HL-60 (cell line): ENCODE results near the gene RAPGEF4.

Source experiments
- DNase-seq, 2 experiments: peaks; one replicate each; pipeline ENCODE4 v3.0.0-alpha.2; 2010 to 2020; ENCODE audit warnings: low read depth in 1 of 2, low spot score in 1 of 2
- H3K27ac ChIP-seq: fragments of 250-450 bp; sonication (Bioruptor Pico); replicated peaks from 2 replicates; pipeline ENCODE4 v1.5.1; 2020; ENCODE audit warnings: mild to moderate bottlenecking, moderate library complexity
- H3K27me3 ChIP-seq: fragments of 250-450 bp; sonication (Bioruptor Pico); 2 replicates; pipeline ENCODE4 v1.5.1; 2021; ENCODE audit warnings: mild to moderate bottlenecking, moderate library complexity; ENCODE audit not compliant: insufficient read depth, poor library complexity, severe bottlenecking
- H3K4me3 ChIP-seq: replicated peaks from 2 replicates; pipeline ENCODE4 v1.5.1; 2011; ENCODE audit warnings: mild to moderate bottlenecking, control low read depth, low read length; ENCODE audit not compliant: insufficient read depth
- GABPA ChIP-seq: IDR thresholded peaks from 2 replicates; pipeline ENCODE4 v1.6.1; 2012; ENCODE audit warnings: low read depth
- POLR2AphosphoS5 ChIP-seq: IDR thresholded peaks from 2 replicates; pipeline ENCODE4 v1.6.1; 2012; ENCODE audit warnings: low read depth
- SPI1 ChIP-seq: IDR thresholded peaks from 2 replicates; pipeline ENCODE4 v1.6.1; 2012; ENCODE audit warnings: low read depth, mild to moderate bottlenecking, borderline replicate concordance
- TF ChIP-seq, protein P1 (sequence below): IDR thresholded peaks from 2 replicates; pipeline ENCODE4 v1.6.1; 2012; ENCODE audit warnings: low read depth; ENCODE audit not compliant: insufficient replicate concordance
- TF ChIP-seq, protein P2 (sequence below): IDR thresholded peaks from one replicate; pipeline ENCODE4 v1.5.1; 2011; ENCODE audit warnings: low read length, control low read depth, inconsistent platforms; ENCODE audit not compliant: insufficient read depth

The RAPGEF4 gene

DNA sequence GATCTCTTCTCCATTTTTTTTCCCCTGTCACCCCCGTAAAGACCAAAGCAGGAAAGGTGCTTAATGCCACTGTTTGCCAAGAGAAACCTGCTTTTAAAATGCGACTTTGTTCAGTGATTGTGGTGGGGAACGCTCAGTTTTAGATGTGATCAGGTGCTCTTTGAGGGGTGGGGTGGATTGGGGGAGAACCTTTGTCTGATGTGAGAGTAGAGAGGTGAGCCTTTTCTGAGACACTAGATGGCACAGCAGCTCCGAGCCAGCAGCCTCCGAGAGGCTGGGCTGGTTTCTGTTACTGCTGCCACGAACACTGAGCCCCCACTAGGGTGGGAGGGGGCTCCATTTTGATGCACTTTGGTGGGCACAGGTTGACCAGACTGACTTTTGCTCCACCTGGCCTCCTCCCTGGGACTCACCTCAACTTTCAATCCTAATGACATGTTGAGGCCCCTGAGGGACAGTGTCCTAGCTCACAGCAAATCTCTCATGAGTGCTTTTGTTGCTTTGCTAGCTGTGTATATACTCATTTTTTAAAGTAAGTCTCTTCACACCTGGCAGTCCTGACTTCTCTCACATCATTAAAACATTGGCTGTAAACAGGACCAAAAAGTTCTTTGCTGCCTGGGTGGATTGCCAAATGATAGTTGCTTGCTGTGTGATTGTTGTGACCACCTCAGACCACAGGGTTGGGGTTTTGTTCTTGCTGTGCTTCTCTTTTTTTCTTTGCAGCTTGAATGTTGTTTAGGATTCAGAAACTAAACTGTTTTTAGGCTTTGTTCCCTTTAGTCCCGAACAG, 241.8 kb downstream of the RAPGEF4 start:
- Histone ChIP-seq H3K27me3 (peaks cover 6% of the 10 kb centered on the region), H3K27ac (no peak overlapping the region), H3K4me3 (no peak overlapping the region)
- TF ChIP-seq, protein P1, sequence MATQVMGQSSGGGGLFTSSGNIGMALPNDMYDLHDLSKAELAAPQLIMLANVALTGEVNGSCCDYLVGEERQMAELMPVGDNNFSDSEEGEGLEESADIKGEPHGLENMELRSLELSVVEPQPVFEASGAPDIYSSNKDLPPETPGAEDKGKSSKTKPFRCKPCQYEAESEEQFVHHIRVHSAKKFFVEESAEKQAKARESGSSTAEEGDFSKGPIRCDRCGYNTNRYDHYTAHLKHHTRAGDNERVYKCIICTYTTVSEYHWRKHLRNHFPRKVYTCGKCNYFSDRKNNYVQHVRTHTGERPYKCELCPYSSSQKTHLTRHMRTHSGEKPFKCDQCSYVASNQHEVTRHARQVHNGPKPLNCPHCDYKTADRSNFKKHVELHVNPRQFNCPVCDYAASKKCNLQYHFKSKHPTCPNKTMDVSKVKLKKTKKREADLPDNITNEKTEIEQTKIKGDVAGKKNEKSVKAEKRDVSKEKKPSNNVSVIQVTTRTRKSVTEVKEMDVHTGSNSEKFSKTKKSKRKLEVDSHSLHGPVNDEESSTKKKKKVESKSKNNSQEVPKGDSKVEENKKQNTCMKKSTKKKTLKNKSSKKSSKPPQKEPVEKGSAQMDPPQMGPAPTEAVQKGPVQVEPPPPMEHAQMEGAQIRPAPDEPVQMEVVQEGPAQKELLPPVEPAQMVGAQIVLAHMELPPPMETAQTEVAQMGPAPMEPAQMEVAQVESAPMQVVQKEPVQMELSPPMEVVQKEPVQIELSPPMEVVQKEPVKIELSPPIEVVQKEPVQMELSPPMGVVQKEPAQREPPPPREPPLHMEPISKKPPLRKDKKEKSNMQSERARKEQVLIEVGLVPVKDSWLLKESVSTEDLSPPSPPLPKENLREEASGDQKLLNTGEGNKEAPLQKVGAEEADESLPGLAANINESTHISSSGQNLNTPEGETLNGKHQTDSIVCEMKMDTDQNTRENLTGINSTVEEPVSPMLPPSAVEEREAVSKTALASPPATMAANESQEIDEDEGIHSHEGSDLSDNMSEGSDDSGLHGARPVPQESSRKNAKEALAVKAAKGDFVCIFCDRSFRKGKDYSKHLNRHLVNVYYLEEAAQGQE = no peak
- no peak for TF ChIP-seq SPI1
- TF ChIP-seq, protein P2, sequence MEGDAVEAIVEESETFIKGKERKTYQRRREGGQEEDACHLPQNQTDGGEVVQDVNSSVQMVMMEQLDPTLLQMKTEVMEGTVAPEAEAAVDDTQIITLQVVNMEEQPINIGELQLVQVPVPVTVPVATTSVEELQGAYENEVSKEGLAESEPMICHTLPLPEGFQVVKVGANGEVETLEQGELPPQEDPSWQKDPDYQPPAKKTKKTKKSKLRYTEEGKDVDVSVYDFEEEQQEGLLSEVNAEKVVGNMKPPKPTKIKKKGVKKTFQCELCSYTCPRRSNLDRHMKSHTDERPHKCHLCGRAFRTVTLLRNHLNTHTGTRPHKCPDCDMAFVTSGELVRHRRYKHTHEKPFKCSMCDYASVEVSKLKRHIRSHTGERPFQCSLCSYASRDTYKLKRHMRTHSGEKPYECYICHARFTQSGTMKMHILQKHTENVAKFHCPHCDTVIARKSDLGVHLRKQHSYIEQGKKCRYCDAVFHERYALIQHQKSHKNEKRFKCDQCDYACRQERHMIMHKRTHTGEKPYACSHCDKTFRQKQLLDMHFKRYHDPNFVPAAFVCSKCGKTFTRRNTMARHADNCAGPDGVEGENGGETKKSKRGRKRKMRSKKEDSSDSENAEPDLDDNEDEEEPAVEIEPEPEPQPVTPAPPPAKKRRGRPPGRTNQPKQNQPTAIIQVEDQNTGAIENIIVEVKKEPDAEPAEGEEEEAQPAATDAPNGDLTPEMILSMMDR = no peak
- TF ChIP-seq POLR2AphosphoS5 = no peak
- no peak for TF ChIP-seq GABPA
- no peak for DNase-seq

DNA sequence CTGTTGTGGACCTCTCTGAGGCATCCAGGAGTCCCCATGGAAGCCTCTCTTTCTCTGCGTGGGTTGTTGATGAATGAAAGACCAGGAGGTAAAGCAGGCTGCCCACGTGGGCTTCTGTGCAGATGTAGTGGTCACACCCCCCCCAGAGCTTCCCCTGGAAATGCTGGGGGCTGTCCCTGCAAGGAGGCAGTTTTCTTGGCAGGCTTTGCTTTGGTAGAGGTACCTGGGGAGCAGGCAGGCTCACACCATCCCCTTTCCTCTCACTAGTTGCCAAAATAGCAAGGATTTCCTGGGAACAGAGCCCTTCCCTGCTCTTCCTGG, 242.4 kb downstream of the RAPGEF4 start:
- TF ChIP-seq POLR2AphosphoS5 (no peak), GABPA (no peak), SPI1 (no peak)
- TF ChIP-seq, protein P2 = no peak
- TF ChIP-seq, protein P1 = no peak
- H3K27me3 ChIP-seq = peaks cover 8% of the 10 kb centered on the region
- H3K27ac ChIP-seq = no peak overlapping the region
- no peak overlapping the region for H3K4me3 ChIP-seq
- DNase-seq = no peak

DNA sequence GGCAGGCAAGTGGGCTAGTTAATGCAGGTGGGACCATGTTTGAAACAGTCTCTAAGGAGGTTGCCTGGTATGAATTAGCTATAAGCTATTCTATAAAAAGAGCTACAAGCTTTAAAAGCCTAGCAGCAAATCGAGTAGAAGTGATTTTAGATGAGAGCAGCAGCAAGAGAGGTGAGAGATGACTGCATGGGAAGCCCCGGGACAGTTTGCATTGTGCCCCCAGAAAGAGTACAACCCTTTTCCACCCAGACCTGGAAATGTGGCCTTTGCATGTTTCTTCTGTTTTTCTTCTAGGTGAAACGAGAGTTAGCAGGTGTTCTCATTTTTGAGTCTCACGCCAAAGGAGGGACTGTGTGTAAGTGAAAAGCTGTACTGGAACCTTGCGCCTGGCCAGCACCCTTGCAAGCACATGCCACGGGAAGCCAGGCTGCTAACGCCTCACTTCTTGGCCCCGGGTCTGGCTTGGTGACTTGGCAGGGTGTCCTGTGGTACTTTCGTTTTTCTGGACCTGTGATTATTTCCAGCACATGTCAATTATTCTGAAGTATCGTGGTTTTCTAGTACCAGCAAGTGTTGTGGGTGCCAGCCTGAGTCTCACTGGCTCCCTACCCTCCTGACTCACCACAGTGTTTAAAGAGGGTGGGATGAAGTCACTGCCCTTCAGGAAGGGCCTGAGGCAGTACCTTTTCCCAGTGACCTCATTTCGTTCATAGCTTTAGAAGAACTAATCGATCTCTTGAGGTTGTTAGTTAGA, 249.7 kb downstream of the RAPGEF4 start:
- H3K27ac ChIP-seq = no peak overlapping the region
- TF ChIP-seq, protein P1 = no peak
- TF ChIP-seq POLR2AphosphoS5 (no peak), SPI1 (no peak), GABPA (no peak)
- TF ChIP-seq, protein P2 = no peak
- peaks cover 13% of the 10 kb centered on the region for H3K27me3 ChIP-seq
- no peak for DNase-seq
- H3K4me3 ChIP-seq = no peak overlapping the region
